Nephron progenitor cell (in vitro differentiated cells): ENCODE data around the gene PRKCQ.
A peak's percentile ranks its signal among the peaks of the same experiment; 100 is the strongest.

Experiments
- DNase-seq: peaks from one replicate; pipeline ENCODE4 v3.0.0; 2021
- H3K27ac Mint-ChIP-seq: 2 replicates; pipeline ENCODE4 v1.8.0; 2021; ENCODE audit warnings: mild to moderate bottlenecking, moderate library complexity, mixed read lengths
- H3K27me3 Mint-ChIP-seq: 2 replicates; pipeline ENCODE4 v1.8.0; 2021; ENCODE audit warnings: mild to moderate bottlenecking, low read depth, mixed read lengths; ENCODE audit not compliant: poor library complexity
- H3K36me3 Mint-ChIP-seq: 2 replicates; pipeline ENCODE4 v1.8.0; 2021; ENCODE audit warnings: low read depth, mixed read lengths
- H3K4me1 Mint-ChIP-seq: 2 replicates; pipeline ENCODE4 v1.8.0; 2021; ENCODE audit warnings: mixed read lengths
- H3K4me3 Mint-ChIP-seq: 2 replicates; pipeline ENCODE4 v1.8.0; 2021; ENCODE audit warnings: mild to moderate bottlenecking, moderate library complexity, mixed read lengths
- H3K9me3 Mint-ChIP-seq: 2 replicates; pipeline ENCODE4 v1.8.0; 2021; ENCODE audit warnings: mild to moderate bottlenecking, moderate library complexity, mixed read lengths
- CTCF ChIP-seq: fragments of 200-600 bp; sonication (generic); IDR thresholded peaks from 2 replicates; pipeline ENCODE4 v1.5.0; 2021; ENCODE audit warnings: antibody characterized with exemption

The PRKCQ gene

GRCh38 chr10:6469661-6470060 is 110.4 kb downstream of the PRKCQ start:
- Mint-ChIP-seq H3K9me3 (peaks cover 21% of the 10 kb centered on the region), H3K36me3 (peaks cover 39% of the 10 kb centered on the region), H3K27ac (no peak overlapping the region), H3K27me3 (no peaks in the 10 kb centered on the region), H3K4me1 (peaks cover 53% of the 10 kb centered on the region), H3K4me3 (no peak overlapping the region)
- DNase-seq: no peak
- no peak for TF ChIP-seq CTCF

GRCh38 chr10:6465854-6466601 is 114.0 kb downstream of the PRKCQ start:
- H3K9me3 Mint-ChIP-seq: peaks cover 15% of the 10 kb centered on the region
- peak overlapping the region; percentile 22 for H3K4me3 Mint-ChIP-seq
- DNase-seq: no peak
- H3K36me3 Mint-ChIP-seq: peaks cover 44% of the 10 kb centered on the region
- no peaks in the 10 kb centered on the region for H3K27me3 Mint-ChIP-seq
- no peak overlapping the region for H3K27ac Mint-ChIP-seq
- TF ChIP-seq CTCF: no peak
- peaks cover 37% of the 10 kb centered on the region for H3K4me1 Mint-ChIP-seq

GRCh38 chr10:6465437-6465836 is 114.6 kb downstream of the PRKCQ start:
- H3K4me1 Mint-ChIP-seq: peaks cover 35% of the 10 kb centered on the region
- no peak for TF ChIP-seq CTCF
- peaks cover 17% of the 10 kb centered on the region for H3K9me3 Mint-ChIP-seq
- H3K4me3 Mint-ChIP-seq: no peak overlapping the region
- DNase-seq: no peak
- H3K27ac Mint-ChIP-seq: no peak overlapping the region
- H3K27me3 Mint-ChIP-seq: no peaks in the 10 kb centered on the region
- peaks cover 45% of the 10 kb centered on the region for H3K36me3 Mint-ChIP-seq

- DNase-seq: no peak
These were observed 115.1 kb downstream of the PRKCQ start for GRCh38 chr10:6464862-6465430.

DNA sequence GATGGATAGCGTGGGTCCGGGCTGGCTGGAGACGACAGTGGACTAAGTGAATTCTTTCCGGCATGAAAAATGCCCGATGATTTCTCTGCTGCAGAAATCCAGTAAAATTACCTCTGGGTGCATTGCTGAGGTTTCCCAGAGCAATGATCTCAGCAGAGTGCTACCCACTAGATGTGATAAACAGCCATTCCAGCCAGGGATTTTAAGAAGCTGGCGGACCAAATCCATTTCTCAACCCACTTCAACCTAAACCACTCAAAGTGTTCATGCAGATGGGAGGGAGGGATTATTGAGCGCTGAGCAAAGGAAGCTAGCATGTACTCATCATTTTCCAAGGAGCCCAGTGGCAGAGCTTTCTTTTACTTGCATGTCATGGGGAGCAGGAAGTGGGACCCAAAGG is 116.7 kb downstream of the PRKCQ start:
- Mint-ChIP-seq H3K4me1 (peaks cover 35% of the 10 kb centered on the region), H3K36me3 (peaks cover 48% of the 10 kb centered on the region)

More at GRCh38 chr10:6464862-6465430, 115.1 kb downstream of the PRKCQ start:
- H3K36me3 Mint-ChIP-seq: peaks cover 45% of the 10 kb centered on the region
- no peak for TF ChIP-seq CTCF
- H3K27me3 Mint-ChIP-seq: no peaks in the 10 kb centered on the region
- H3K27ac Mint-ChIP-seq: no peak overlapping the region
- peaks cover 35% of the 10 kb centered on the region for H3K4me1 Mint-ChIP-seq
- H3K4me3 Mint-ChIP-seq: no peak overlapping the region
- peaks cover 12% of the 10 kb centered on the region for H3K9me3 Mint-ChIP-seq

More for the DNA sequence above, 116.7 kb downstream of the PRKCQ start:
- no peak for DNase-seq
- TF ChIP-seq CTCF: no peak
- peaks cover 14% of the 10 kb centered on the region for H3K9me3 Mint-ChIP-seq
- no peaks in the 10 kb centered on the region for H3K27me3 Mint-ChIP-seq
- H3K27ac Mint-ChIP-seq: no peak overlapping the region
- H3K4me3 Mint-ChIP-seq: no peak overlapping the region
